Stimulated activated CD4-positive, alpha-beta T cell treated with anti-CD3 and anti-CD28 coated beads, Interleukin-4, amount 100 ng/mL, for 4 hours (primary cell): ENCODE measurements around the gene TXNRD3.

Experiments used
- DNase-seq, 2 experiments: peaks; one replicate each; pipeline ENCODE4 v3.0.0-alpha.2; 2020

The TXNRD3 gene

DNA sequence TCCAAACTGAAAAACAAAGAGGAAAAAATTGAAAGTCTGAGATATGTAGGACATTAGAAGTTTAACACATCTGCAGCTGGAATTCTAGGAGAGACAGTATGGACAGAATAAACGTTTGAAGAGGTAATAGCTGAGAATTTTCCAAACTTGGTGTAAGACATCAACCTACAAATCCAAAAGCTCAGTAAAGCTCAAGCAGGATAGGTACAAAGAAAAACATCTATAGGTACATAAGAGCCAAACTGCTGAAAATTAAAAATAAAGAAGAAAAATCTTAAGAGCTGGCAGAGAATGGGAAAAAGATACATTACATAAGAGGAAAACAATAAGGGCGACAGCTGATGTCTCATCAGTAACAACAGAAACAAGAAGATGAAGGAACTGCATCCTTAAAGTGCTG, 73.4 kb downstream of the TXNRD3 start:
- no peak for DNase-seq

GRCh38 chr3:126580746-126581145, 74.2 kb downstream of the TXNRD3 start:
- no peak for DNase-seq

DNA sequence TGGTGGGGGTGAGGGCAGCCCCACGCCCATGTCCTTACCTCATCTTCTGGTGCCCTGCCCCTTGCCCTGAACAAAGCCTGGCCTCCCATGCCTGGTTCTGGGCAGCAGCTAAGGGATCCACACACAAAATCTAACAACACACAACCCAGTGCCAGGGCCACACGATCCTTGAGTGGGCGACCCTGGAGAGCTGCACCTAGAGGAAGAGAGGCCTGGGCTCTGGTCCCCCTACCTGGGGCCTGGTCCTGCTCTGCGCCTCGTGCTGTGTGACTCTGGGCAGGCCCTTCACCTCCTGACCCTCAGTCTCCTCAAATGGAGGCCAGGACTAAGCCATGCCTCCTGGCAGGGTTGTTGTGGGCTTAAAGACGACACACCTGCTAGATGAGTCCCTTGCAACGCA, 76.2 kb downstream of the TXNRD3 start:
- no peak for DNase-seq

GRCh38 chr3:126577261-126577660, 77.7 kb downstream of the TXNRD3 start:
- no peak for DNase-seq

GRCh38 chr3:126573492-126574117, 81.3 kb downstream of the TXNRD3 start:
- no peak for DNase-seq

GRCh38 chr3:126571078-126571477, 83.8 kb downstream of the TXNRD3 start:
- no peak for DNase-seq

DNA sequence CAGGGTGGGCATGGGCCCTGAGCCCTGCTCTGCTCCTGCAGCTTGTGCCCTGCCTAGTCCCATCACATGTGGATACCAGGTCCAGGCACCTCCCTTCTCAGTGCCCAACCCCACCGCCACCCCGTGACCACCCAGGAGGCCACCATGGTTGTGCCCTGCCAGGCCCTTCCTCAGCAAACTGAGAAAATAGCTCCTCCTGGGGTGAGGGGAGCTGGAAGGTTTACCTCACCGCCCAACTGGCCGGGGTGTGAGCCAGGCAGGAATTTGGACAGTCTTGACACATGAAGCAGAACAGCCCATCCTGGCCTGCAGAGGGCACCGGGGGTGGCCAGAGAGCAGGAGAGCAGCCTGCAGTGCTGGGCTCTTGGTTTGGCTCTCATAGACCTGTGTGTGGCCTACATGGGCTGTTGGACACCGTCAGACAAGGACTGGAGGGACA, 84.8 kb downstream of the TXNRD3 start:
- no peak for DNase-seq

DNA sequence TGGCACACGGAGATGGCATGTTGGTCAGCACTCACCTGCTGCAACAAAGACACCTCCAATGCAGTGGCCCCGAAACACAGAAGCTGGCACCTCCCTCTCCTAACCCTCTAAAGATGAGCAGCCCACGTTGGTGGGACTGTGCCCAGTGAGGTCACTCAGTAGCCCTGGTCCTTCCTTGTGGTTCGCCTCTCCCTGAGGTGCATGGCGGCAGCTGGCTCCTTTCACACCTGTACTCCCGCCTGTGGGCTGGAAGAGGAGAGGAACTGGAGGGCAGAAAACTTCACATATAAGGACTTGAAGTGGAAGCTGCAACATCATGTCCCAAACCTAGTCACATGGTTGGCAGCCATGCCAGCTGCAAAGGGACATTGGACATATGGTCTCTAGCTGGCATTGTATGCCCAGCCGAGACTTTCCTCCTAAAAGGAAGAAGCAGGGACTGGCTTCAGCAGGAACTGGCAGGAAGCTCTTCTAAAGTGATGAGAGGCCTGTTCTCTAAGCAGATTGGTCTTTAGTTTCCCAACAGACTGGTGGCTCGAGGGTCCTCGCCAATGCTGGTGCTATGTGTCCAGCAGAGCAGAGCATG, 85.4 kb downstream of the TXNRD3 start:
- DNase-seq, result no peak

DNA sequence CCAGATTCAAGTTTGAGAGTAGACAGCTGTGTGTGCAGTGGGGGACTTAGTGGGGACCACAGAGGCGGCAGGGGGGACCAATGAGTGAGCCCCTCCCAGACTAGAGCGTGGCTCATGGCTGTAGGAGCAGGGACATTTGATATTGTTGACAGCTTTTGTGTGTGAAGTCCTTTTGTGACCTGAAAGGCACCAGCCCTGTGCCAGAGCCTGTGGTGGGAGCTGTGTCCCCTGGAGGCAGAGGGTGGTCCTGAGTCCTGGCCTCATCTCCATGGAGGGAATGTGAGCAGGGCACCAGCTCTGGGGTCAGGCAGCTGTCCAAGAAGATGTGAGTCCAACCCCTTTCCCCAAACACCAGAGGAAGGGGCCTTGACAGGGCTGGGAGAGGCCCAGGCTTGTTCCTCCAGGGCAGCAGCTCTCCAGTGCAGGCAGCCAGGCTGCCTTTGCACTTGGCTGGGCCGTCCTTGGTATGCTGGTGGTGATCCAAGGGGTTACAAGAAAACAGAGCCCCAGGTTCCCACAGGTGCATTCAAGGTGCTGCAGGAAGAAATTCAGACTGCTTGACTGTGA, 86.1 kb downstream of the TXNRD3 start:
- DNase-seq, result no peak

GRCh38 chr3:126567696-126568438, 87.1 kb downstream of the TXNRD3 start:
- DNase-seq, result no peak

- no peak for DNase-seq
Measured at GRCh38 chr3:126562737-126563276, 92.1 kb downstream of the TXNRD3 start.

- no peak for DNase-seq
Measured at GRCh38 chr3:126558336-126559071, 96.4 kb downstream of the TXNRD3 start, which contains the start of gene C3orf22. Gene C3orf22 (minus strand): TSS chr3:126558932. CDS start chr3:126553390, 5,542 bp downstream.

DNA sequence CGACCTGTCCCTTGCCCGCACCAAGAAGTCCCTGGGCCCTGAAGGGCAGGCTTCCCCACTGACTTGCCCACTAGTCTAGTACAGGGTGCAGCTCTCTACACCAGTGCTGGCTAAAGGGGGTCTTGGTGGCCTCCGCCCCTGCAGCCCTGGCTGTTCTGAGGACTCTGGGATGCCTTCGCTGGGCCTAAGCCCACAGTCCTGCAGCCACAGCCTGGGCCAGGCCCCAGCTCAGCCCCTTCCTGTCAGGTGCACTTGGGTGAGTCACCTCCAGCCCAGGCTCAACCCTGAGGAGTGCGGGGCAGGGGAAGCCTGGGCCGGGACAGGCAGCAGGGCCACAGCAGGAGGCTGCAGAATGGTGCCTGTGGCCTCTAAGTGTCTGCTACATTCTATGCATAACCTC, 97.2 kb downstream of the TXNRD3 start:
- no peak for DNase-seq

DNA sequence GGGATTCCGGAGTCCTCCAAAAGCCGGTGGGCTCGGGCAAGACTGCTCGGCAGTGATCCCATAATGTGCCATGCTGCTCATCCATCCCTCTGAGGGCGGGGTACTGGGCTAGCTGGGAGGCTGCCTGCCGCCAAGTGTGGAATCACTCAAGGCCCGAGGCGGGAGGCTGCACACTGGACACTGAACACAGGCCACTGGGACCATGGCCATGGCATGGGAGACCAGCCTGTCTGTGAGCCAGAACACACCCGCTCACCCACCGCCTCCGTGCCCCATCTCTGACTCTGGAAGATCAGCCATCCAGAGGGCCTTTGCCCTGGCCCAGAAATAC, 97.5 kb downstream of the TXNRD3 start:
- DNase-seq, result no peak
